B cell (primary cell): ENCODE data around the gene CEP68. TPM values are rescaled to one million over a fixed set of nuclear protein-coding genes. Genes with fewer than 3 reads are reported as not detected.

Source experiments
- ATAC-seq: fragments of 200-7000 bp; cut with Tn5 transposase; one replicate; pipeline ENCODE4 v1.10.0; 2021; ENCODE audit warnings: low read depth, mild to moderate bottlenecking, moderate number of reproducible peaks, moderate library complexity
- CTCF ChIA-PET: fragments of 350-600 bp; sonication (Branson Sonifier 250); formaldehyde crosslinking; loops from one replicate; lab custom pipeline; 2021; ENCODE audit warnings: antibody characterized with exemption, inconsistent platforms; lab: Charles Lee
- POLR2A ChIA-PET: fragments of 350-600 bp; sonication (Branson Sonifier 250); formaldehyde crosslinking; loops from one replicate; lab custom pipeline; 2021; ENCODE audit warnings: antibody characterized with exemption; lab: Charles Lee
- DNase-seq: peaks from one replicate; pipeline ENCODE4 v3.0.0; 2013
- H2AFZ ChIP-seq: 2 replicates; pipeline ENCODE4 v1.6.1; 2012; ENCODE audit warnings: mild to moderate bottlenecking, low read depth, low read length; ENCODE audit not compliant: insufficient read depth, poor library complexity, severe bottlenecking
- H3K27ac ChIP-seq, 2 donors: 1 replicate in 1 of 2; 2 replicates in 1 of 2; pipeline ENCODE4 v1.5.1; 2012 to 2013; ENCODE audit warnings: low read length in 2 of 2, mild to moderate bottlenecking in 2 of 2, moderate library complexity in 1 of 2
- H3K27me3 ChIP-seq, 4 experiments: fragments of 200-600 bp in 1 of 4; sonication (generic) in 1 of 4; replicated peaks in 1 of 4; 1 replicate in 2 of 4; 2 replicates in 2 of 4; pipeline versions ENCODE4 v1.6.1 to v1.7.0; 2013 to 2016; ENCODE audit warnings: low read length in 3 of 4, mild to moderate bottlenecking in 2 of 4, mixed read lengths in 1 of 4, moderate library complexity in 1 of 4; ENCODE audit not compliant: insufficient read depth in 4 of 4, control insufficient read depth in 3 of 4; ENCODE audit errors: control extremely low read depth in 1 of 4
- H3K36me3 ChIP-seq, 2 experiments: replicated peaks in 1 of 2; 1 replicate in 1 of 2; 2 replicates in 1 of 2; pipeline versions ENCODE4 v1.6.1 to v1.7.1; 2013; ENCODE audit warnings: low read length in 1 of 2; ENCODE audit not compliant: insufficient read depth in 2 of 2, control insufficient read depth in 1 of 2; ENCODE audit errors: control extremely low read depth in 1 of 2, extremely low read depth in 1 of 2
- H3K4me1 ChIP-seq, 2 donors: fragments of 200-600 bp in 1 of 2; sonication (generic) in 1 of 2; 1 replicate in 1 of 2; 2 replicates in 1 of 2; pipeline versions ENCODE4 v1.5.1 to v1.6.1; 2013 to 2017; ENCODE audit warnings: low read length in 2 of 2; ENCODE audit not compliant: control insufficient read depth in 2 of 2, insufficient read depth in 2 of 2
- H3K4me2 ChIP-seq: replicated peaks from 2 replicates; pipeline ENCODE3; 2012; ENCODE audit warnings: mild to moderate bottlenecking, low read depth, low read length; ENCODE audit not compliant: poor library complexity, severe bottlenecking
- H3K4me3 ChIP-seq, 5 experiments: fragments of 200-600 bp in 1 of 5; sonication (generic) in 1 of 5; 1 replicate in 3 of 5; 2 replicates in 2 of 5; pipeline versions ENCODE4 v1.5.1 to v1.7.0; 2011 to 2016; ENCODE audit warnings: low read length in 4 of 5, mild to moderate bottlenecking in 4 of 5, low read depth in 2 of 5, control low read depth in 1 of 5, moderate library complexity in 1 of 5; ENCODE audit not compliant: insufficient read depth in 1 of 5; ENCODE audit errors: control extremely low read depth in 1 of 5, extremely low read depth in 1 of 5
- H3K79me2 ChIP-seq: fragments of 200-600 bp; sonication (generic); one replicate; pipeline ENCODE4 v1.6.0; 2016; ENCODE audit warnings: low read length; ENCODE audit not compliant: control insufficient read depth, insufficient read depth
- H3K9ac ChIP-seq: fragments of 200-600 bp; sonication (generic); 2 replicates; pipeline ENCODE4 v1.6.1; 2017; ENCODE audit warnings: mild to moderate bottlenecking, low read length, moderate library complexity
- H3K9me3 ChIP-seq, 3 donors: one replicate each; pipeline versions ENCODE4 v1.6.1 to v1.7.1; 2013; ENCODE audit warnings: low read length in 2 of 3; ENCODE audit not compliant: control insufficient read depth in 2 of 3, insufficient read depth in 1 of 3; ENCODE audit errors: control extremely low read depth in 1 of 3
- H4K20me1 ChIP-seq: 2 replicates; pipeline ENCODE4 v1.6.0; 2012; ENCODE audit warnings: mild to moderate bottlenecking, low read length; ENCODE audit not compliant: insufficient read depth, control insufficient read depth, poor library complexity, severe bottlenecking
- H3K27ac Mint-ChIP-seq: one replicate; pipeline ENCODE4 v1.8.0; 2021; ENCODE audit warnings: mixed read lengths
- H3K27me3 Mint-ChIP-seq: one replicate; pipeline ENCODE4 v1.8.0; 2021; ENCODE audit warnings: mixed read lengths
- H3K4me1 Mint-ChIP-seq: one replicate; pipeline ENCODE4 v1.8.0; 2021; ENCODE audit warnings: mixed read lengths
- H3K4me3 Mint-ChIP-seq: one replicate; pipeline ENCODE4 v1.8.0; 2021; ENCODE audit warnings: mixed read lengths
- H3K9me3 Mint-ChIP-seq: one replicate; pipeline ENCODE4 v1.8.0; 2022; ENCODE audit warnings: mixed read lengths; ENCODE audit not compliant: insufficient read depth
- CTCF ChIP-seq: fragments of 200-600 bp; IDR thresholded peaks from one replicate; pipeline ENCODE4 v1.8.0; 2022; ENCODE audit warnings: antibody characterized with exemption, mild to moderate bottlenecking
- EZH2 ChIP-seq: IDR thresholded peaks from 2 replicates; pipeline ENCODE4 v1.6.1; 2012; ENCODE audit warnings: borderline replicate concordance, low read depth, mild to moderate bottlenecking, moderate library complexity, low read length; ENCODE audit not compliant: insufficient read depth, poor library complexity, severe bottlenecking
- WGBS: methylation state at CpG from one replicate; pipeline ENCODE4 v1.1.5; 2013; ENCODE audit warnings: missing lambda C conversion rate; ENCODE audit not compliant: insufficient coverage; 5-methylcytosine and 5-hydroxymethylcytosine counted together
- intact Hi-C: fragments of 100-400 bp; cut with micrococcal nuclease; formaldehyde crosslinking; loops from one replicate; pipeline ENCODE4 v1.10.0; 2022
- polyA plus RNA-seq: library from polyadenylated mRNA; depleted of rRNA; stranded (reverse); fragments of >200 nt; gene quantifications from 2 replicates; pipeline ENCODE4 v1.2.3, GENCODE V29; 2012
- total RNA-seq, 2 donors: library from RNA; stranded (reverse); fragments of 120-200 nt in 1 of 2; gene quantifications; 1 replicate in 1 of 2; 2 replicates in 1 of 2; pipeline versions ENCODE4 v1.2.3 to v1.2.4, GENCODE V29; 2013 to 2022

CEP68 gene
- total and polyA plus RNA-seq, 2 donors (not counting 1 experiment from before 2014, with no cell fraction given) = 11.0 to 32.0 TPM

- peak overlapping the region; percentile 87 for H3K27ac Mint-ChIP-seq
- peak overlapping the region; percentile 46 for H3K9ac ChIP-seq
- no peaks in the 10 kb centered on the region for H4K20me1 ChIP-seq
- H3K9me3 ChIP-seq = no peaks in the 10 kb centered on the region
- ATAC-seq = peak; percentile 25
- peak overlapping the region; percentile 9 to 63 (median 44) for H3K4me3 ChIP-seq
- peaks cover 50% of the 10 kb centered on the region for H3K79me2 ChIP-seq
- ChIA-PET CTCF (interaction anchor here (0.8 to 20.2 kb wide), 19 partner anchors 9 to 700 kb away, joined by 3 to 360 read pairs (median 5); partner anchors contain the start of genes AFTPH and CEP68), POLR2A (interaction anchor here (0.6 to 2.5 kb wide), 15 partner anchors 12 to 507 kb away, joined by 3 to 9 read pairs (median 4); partner anchors contain the start of genes ACTR2, AFTPH, CEP68 and RAB1A)
- H2AFZ ChIP-seq = no peak overlapping the region
- peak overlapping the region; percentile 89 for H3K4me3 Mint-ChIP-seq
- H3K27ac ChIP-seq = peak overlapping the region; percentile 67 to 87
- no peaks in the 10 kb centered on the region for H3K9me3 Mint-ChIP-seq
- H3K4me2 ChIP-seq = peak overlapping the region; percentile 75
- H3K27me3 ChIP-seq = no peaks in the 10 kb centered on the region
- TF ChIP-seq EZH2 = no peak
- TF ChIP-seq CTCF = no peak
- H3K27me3 Mint-ChIP-seq = no peaks in the 10 kb centered on the region
- H3K4me1 ChIP-seq = peaks cover 68 to 78% of the 10 kb centered on the region in 2 donors
- intact Hi-C loops = loop anchor here (2.0 to 5.0 kb wide), 4 partner anchors 22 to 263 kb away; partner anchors contain the start of gene SLC1A4
- DNase-seq = peak; percentile 85
- H3K4me1 Mint-ChIP-seq = peaks cover 73% of the 10 kb centered on the region
- 40% methylated on average over 6 of the region's 11 CpGs for WGBS
- peaks cover 0 to 4% of the 10 kb centered on the region in 2 experiments for H3K36me3 ChIP-seq
Observed at GRCh38 chr2:65030476-65031332, 25.5 kb upstream of the CEP68 start.
